HG03066 (cell line): ENCODE data around the gene AAMDC.
"Not testable (repeated sequence)": the region's sequence is repeated elsewhere in the genome, so short reads cannot be mapped to it uniquely, and the experiment has no call there.

Experiments used
- ATAC-seq: cut with Tn5 transposase; IDR thresholded peaks from one replicate; pipeline ENCODE4 v1.9.1; 2021; ENCODE audit warnings: low read depth; ENCODE audit not compliant: unreplicated experiment

AAMDC gene

GRCh38 chr11:77819921-77820564 lies 901 bp upstream of the AAMDC start:
- peak; percentile 10 for ATAC-seq

- no peak for ATAC-seq
Measured at GRCh38 chr11:77821349-77821851, 456 bp downstream of the AAMDC start.

GRCh38 chr11:77822126-77822525 lies 1.2 kb downstream of the AAMDC start:
- not testable (repeated sequence) for ATAC-seq

- no peak for ATAC-seq
Measured at GRCh38 chr11:77823775-77824174, 2.8 kb downstream of the AAMDC start.

GRCh38 chr11:77828926-77829325 lies 8.0 kb downstream of the AAMDC start:
- ATAC-seq = no peak

- no peak for ATAC-seq
Measured at GRCh38 chr11:77833302-77833701, 12.4 kb downstream of the AAMDC start.

- no peak for ATAC-seq
Measured at GRCh38 chr11:77842441-77843121, 21.6 kb downstream of the AAMDC start.

- ATAC-seq = not testable (repeated sequence)
Measured at GRCh38 chr11:77843700-77844099, 22.8 kb downstream of the AAMDC start.

DNA sequence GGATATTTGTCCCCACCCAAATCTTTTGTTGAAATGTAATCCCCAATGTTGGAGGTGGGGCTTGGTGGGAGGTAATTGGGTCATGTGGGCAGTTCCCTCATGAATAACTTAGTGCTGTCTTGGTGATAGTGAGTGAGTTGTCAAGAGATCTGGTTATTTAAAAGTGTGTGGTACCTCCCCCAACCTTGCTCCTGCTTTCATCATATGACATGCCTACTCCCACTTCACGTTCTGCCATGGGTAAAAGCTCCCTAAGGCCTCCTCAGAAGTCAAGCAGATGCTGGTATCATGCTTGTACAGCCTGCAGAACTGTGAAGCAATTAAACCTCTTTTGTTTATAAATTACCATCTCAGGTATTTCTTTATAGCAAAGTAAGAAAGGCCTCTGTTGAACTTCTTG lies 30.6 kb downstream of the AAMDC start:
- no peak for ATAC-seq

- no peak for ATAC-seq
Measured at GRCh38 chr11:77854838-77855237, 33.9 kb downstream of the AAMDC start.

- ATAC-seq = not testable (repeated sequence)
Measured at GRCh38 chr11:77857906-77858457, 37.0 kb downstream of the AAMDC start.

DNA sequence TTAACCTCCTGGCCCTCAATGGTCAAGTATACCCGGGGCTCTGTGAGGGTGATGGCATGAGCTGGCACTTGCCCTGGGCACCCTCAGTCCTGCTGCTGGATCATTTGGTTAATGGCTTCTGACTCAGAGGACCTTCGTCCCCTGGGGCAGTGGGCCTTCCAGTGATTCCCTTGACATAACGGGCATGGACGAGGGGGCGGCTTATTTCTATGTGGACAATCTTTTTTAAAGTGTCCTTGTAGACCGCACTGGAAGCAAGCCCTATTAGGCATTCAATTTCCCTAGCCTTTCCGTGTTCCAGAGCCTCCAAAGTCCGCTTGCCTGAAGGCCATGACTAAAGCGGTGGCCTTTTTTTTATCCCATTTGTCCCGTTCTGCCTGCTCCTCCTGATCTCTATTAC lies 40.5 kb downstream of the AAMDC start:
- ATAC-seq = not testable (repeated sequence)

GRCh38 chr11:77865805-77866204 lies 44.9 kb downstream of the AAMDC start:
- no peak for ATAC-seq

DNA sequence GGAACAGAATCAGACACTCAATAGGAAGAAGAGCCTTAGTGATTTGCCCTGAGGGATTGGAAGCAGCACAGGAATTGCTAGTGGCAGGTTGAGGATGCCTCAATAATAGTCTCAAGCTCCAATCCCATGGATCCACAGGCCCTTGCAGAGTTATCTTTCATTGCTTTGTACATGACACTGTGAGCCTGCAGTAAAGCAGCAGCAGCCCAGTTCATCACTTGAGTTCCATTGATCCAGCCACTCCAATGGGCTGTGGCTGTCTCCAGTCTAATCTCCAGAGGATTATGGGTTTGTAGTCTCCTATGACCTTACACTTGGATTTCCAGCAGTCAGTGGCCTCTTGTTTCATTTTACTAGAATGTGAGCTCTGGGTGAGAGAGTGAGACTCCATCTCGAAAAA lies 45.4 kb downstream of the AAMDC start:
- no peak for ATAC-seq

DNA sequence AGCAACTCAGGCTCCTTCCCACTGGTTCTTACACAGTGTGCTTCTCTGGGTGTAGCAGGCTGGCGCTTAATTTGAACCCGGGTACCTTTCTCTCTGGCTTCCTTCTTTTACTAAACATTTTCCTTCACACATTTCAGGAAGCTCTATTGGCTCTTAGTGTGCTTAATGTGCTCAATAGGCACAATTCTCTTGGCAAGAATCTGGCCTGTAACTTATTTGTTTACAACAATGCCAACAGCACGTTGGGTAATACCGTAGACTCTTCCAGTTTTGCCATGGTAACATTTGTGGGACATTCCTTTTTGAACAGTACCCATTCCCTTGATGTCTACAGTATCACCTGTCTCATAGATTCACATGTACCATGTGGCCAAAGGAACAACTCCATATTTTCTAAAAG lies 47.8 kb downstream of the AAMDC start:
- no peak for ATAC-seq

DNA sequence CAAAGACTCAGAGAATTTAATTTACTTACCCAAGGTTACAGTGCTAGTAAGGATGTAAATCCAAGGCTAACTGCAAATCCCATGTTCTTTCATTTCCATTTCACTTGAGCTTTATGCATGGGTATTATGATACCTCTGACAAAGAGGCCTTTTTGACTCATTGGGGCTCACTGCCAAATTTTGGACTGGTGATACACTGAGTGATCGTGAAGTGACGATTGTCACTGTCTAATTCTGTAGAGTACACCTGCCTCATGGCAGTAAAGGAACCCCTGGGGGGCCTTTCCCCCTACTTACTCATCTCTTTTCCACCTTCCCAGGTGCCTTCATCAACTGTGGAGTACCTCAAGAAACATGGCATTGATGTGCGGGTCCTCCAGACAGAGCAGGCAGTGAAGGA lies 50.9 kb downstream of the AAMDC start:
- no peak for ATAC-seq

- no peak for ATAC-seq
Measured at GRCh38 chr11:77873345-77873744, 52.4 kb downstream of the AAMDC start.

DNA sequence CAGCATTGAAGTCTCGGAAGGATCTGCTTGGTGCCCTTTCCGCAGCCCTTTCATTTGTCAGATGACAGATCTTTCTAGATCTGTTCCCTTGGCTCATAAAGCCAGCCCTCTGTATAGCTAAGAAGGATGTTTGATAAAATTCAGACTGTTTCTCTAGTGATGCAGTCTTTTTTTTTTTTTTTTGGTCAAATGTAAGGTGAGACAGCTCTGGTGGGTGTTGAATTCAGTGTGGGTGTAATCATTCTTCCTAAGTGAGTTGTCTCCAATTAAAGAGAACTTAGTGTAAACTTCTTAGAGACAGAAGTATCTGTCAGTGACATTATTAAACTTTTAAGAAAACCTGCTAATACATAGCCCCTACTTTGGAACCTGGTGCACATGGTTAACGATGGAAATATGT lies 53.3 kb downstream of the AAMDC start:
- no peak for ATAC-seq

DNA sequence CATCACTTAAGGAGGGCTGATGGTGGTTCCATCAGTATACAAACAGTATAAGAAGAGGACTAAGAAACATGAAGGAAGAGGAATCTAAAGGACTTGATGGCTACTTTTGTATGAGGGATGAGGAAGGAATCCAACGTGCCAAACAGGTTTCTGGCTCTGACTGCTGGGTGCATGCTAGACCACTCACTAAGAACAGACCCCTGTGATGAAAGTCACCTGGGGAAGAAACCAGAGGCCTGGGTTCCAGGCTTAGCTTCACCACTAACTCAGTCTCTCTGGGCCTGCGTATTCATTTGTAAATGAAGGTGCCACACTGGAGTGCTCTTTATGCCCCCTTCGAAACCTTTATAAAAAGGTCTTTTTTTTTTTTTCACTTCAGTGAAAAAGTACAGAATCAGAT lies 55.1 kb downstream of the AAMDC start:
- ATAC-seq = no peak

GRCh38 chr11:77878247-77878646 lies 57.3 kb downstream of the AAMDC start:
- ATAC-seq = not testable (repeated sequence)

DNA sequence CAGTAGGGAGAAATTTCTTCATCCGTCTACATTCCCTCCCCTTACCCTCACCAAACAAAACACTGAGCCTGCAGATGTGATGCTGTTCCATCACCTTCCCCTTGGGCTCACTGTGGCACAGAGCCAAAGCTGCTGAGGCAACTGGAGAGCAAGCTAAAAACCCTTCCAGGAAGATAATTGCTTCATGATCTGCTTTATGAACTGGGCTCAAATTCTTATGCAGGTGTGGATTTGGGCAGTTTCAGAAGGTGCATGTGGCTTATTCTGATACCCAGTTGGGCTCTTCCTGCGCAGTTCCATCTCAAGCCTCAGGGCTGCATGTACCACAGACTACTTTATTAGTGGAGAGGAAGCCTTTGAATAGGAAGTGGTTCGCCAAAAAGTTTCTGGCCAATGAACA lies 58.3 kb downstream of the AAMDC start:
- peak; percentile 71 for ATAC-seq

- ATAC-seq = no peak
Measured at GRCh38 chr11:77882396-77882795, 61.5 kb downstream of the AAMDC start.
